GM18870 (cell line): ENCODE results near the gene ZNF75A.

ENCODE experiments used
- ATAC-seq: cut with Tn5 transposase; IDR thresholded peaks from one replicate; pipeline ENCODE4 v1.9.1; 2021; ENCODE audit warnings: moderate library complexity; ENCODE audit not compliant: unreplicated experiment

The ZNF75A gene

GRCh38 chr16:3285131-3285530 is 20.2 kb upstream of the ZNF75A start:
- ATAC-seq, result no peak

- no peak for ATAC-seq
These were observed 15.2 kb upstream of the ZNF75A start for GRCh38 chr16:3289998-3290673.

GRCh38 chr16:3292604-3293003 is 12.7 kb upstream of the ZNF75A start:
- ATAC-seq, result no peak

GRCh38 chr16:3295209-3295608 is 10.1 kb upstream of the ZNF75A start:
- ATAC-seq, result no peak

GRCh38 chr16:3295783-3296182 is 9.5 kb upstream of the ZNF75A start:
- ATAC-seq, result no peak

GRCh38 chr16:3304370-3304769 is 927 bp upstream of the ZNF75A start:
- ATAC-seq, result no peak

- ATAC-seq, result no peak
These were observed 781 bp downstream of the ZNF75A start for GRCh38 chr16:3306078-3306477.

GRCh38 chr16:3311496-3311895 is 6.2 kb downstream of the ZNF75A start:
- no peak for ATAC-seq

- ATAC-seq, result no peak
These were observed 12.2 kb downstream of the ZNF75A start for GRCh38 chr16:3317315-3317999.

GRCh38 chr16:3321816-3322215 is 16.5 kb downstream of the ZNF75A start:
- ATAC-seq, result no peak

GRCh38 chr16:3327514-3327913 is 22.2 kb downstream of the ZNF75A start:
- ATAC-seq, result no peak

- no peak for ATAC-seq
These were observed 22.8 kb downstream of the ZNF75A start for GRCh38 chr16:3328104-3328503.

GRCh38 chr16:3328643-3329042 is 23.3 kb downstream of the ZNF75A start:
- ATAC-seq, result no peak

- ATAC-seq, result no peak
These were observed 40.7 kb downstream of the ZNF75A start for GRCh38 chr16:3346041-3346440.

- ATAC-seq, result no peak
These were observed 42.3 kb downstream of the ZNF75A start for GRCh38 chr16:3347586-3347985.

- no peak for ATAC-seq
These were observed 43.4 kb downstream of the ZNF75A start for GRCh38 chr16:3348547-3349167.

GRCh38 chr16:3349175-3349574 is 43.9 kb downstream of the ZNF75A start:
- no peak for ATAC-seq

- ATAC-seq, result no peak
These were observed 50.3 kb downstream of the ZNF75A start, which contains the start of gene OR2C1 for GRCh38 chr16:3355589-3355988. OR2C1 (plus strand) TSS chr16:3355889; CDS start chr16:3355941, 52 bp downstream.

- no peak for ATAC-seq
These were observed 50.8 kb downstream of the ZNF75A start for GRCh38 chr16:3356118-3356517.

GRCh38 chr16:3358871-3359270 is 53.6 kb downstream of the ZNF75A start:
- ATAC-seq, result no peak

GRCh38 chr16:3362931-3363330 is 57.6 kb downstream of the ZNF75A start:
- no peak for ATAC-seq

GRCh38 chr16:3363793-3364192 is 58.5 kb downstream of the ZNF75A start:
- no peak for ATAC-seq
